HepG2 (cell line): ENCODE data around the gene MNT. TPM values are rescaled to one million over a fixed set of nuclear protein-coding genes. Genes with fewer than 3 reads are reported as not detected.

Source experiments
- ATAC-seq: fragments of 200-7000 bp; cut with Tn5 transposase; 3 replicates; pipeline ENCODE4 v1.9.1; 2020; ENCODE audit warnings: mild to moderate bottlenecking, moderate library complexity
- BruUV-seq: library from RNA; stranded (reverse); fragments of 400-500 nt; replicated peaks from 2 replicates; lab custom pipeline; 2021; lab: Mats Ljungman, UMichigan
- CTCF ChIA-PET: fragments of 300-600 bp; formaldehyde crosslinking; extraction: SDS; loops from one replicate; lab custom pipeline; 2021; ENCODE audit warnings: low total read pairs, inconsistent platforms, low intra/inter-chr PET ratio; lab: Yijun Ruan, JAX
- POLR2A ChIA-PET: fragments of 350-600 bp; sonication (Branson Sonifier 250); formaldehyde crosslinking; loops from one replicate; lab custom pipeline; 2020; ENCODE audit warnings: antibody characterized with exemption, inconsistent platforms; lab: Yijun Ruan, JAX
- DNase-seq: peaks from one replicate; pipeline ENCODE4 v3.0.0-alpha.2; 2015; ENCODE audit warnings: low spot score
- FAIRE-seq: peaks from 3 replicates; lab custom pipeline; 2011; peaks lifted over from hg19 to GRCh38; lab: Jason Lieb, UNC
- H2AFZ ChIP-seq: one replicate; pipeline ENCODE4 v1.6.1; 2011; ENCODE audit warnings: low read length, inconsistent platforms
- H3K27ac ChIP-seq: fragments of 300-600 bp; 3 replicates; pipeline ENCODE4 v1.8.0; 2011; ENCODE audit warnings: mixed run types, mild to moderate bottlenecking, mixed read lengths, low read length, inconsistent platforms; ENCODE audit not compliant: insufficient read depth; ENCODE audit errors: extremely low read length
- H3K27me3 ChIP-seq, 2 experiments: fragments of 200-600 bp in 1 of 2; 2 replicates in 1 of 2; 3 replicates in 1 of 2; pipeline versions ENCODE4 v1.6.0 to v1.8.0; 2011; ENCODE audit warnings: low read length in 2 of 2, mild to moderate bottlenecking in 2 of 2, moderate library complexity in 2 of 2, inconsistent platforms in 1 of 2; ENCODE audit not compliant: insufficient read depth in 2 of 2, control insufficient read depth in 1 of 2
- H3K36me3 ChIP-seq, 2 experiments: fragments of 200-600 bp in 1 of 2; replicated peaks in 1 of 2; 2 replicates in 1 of 2; 3 replicates in 1 of 2; pipeline versions ENCODE4 v1.5.1 to v1.8.0; 2011; ENCODE audit warnings: low read length in 2 of 2, inconsistent platforms in 1 of 2; ENCODE audit not compliant: insufficient read depth in 2 of 2, control insufficient read depth in 1 of 2
- H3K4me1 ChIP-seq: 2 replicates; pipeline ENCODE4 v1.5.1; 2012; ENCODE audit warnings: low read length, inconsistent platforms; ENCODE audit not compliant: insufficient read depth
- H3K4me2 ChIP-seq: 2 replicates; pipeline ENCODE4 v1.6.0; 2011; ENCODE audit warnings: low read depth, low read length, inconsistent platforms
- H3K4me3 ChIP-seq, 3 experiments: fragments of 200-600 bp in 1 of 3; sonication (generic), shearing (Covaris generic) in 1 of 3; replicated peaks in 1 of 3; 2 replicates each; pipeline ENCODE4 v1.5.1; 2011 to 2016; ENCODE audit warnings: low read length in 3 of 3, inconsistent platforms in 2 of 3, low read depth in 2 of 3, mild to moderate bottlenecking in 2 of 3, control low read depth in 1 of 3, mixed read lengths in 1 of 3; ENCODE audit not compliant: insufficient read depth in 1 of 3
- H3K79me2 ChIP-seq: one replicate; pipeline ENCODE4 v1.6.1; 2011; ENCODE audit warnings: low read length, inconsistent platforms; ENCODE audit not compliant: insufficient read depth
- H3K9ac ChIP-seq: 2 replicates; pipeline ENCODE4 v1.6.0; 2011; ENCODE audit warnings: mild to moderate bottlenecking, low read depth, low read length, inconsistent platforms; ENCODE audit not compliant: insufficient read depth
- H3K9me3 ChIP-seq: 2 replicates; pipeline ENCODE4 v1.5.1; 2012; ENCODE audit warnings: mild to moderate bottlenecking, low read length
- H4K20me1 ChIP-seq: 2 replicates; pipeline ENCODE4 v1.6.0; 2011; ENCODE audit warnings: inconsistent platforms, mild to moderate bottlenecking, low read length, moderate library complexity; ENCODE audit not compliant: insufficient read depth
- AKNA ChIP-seq: sonication (generic); formaldehyde crosslinking; IDR thresholded peaks from 2 replicates; pipeline ENCODE4 v1.4.0; 2020; ENCODE audit warnings: missing genetic modification reagents, borderline replicate concordance
- ARID5B ChIP-seq: IDR thresholded peaks from 2 replicates; pipeline ENCODE4 v1.4.0; 2020; ENCODE audit warnings: mild to moderate bottlenecking, missing genetic modification reagents
- CREB1 ChIP-seq, 2 experiments: fragments of 450-650 bp in 1 of 2; IDR thresholded peaks; 2 replicates each; pipeline ENCODE4 v1.6.1; 2016 to 2017; ENCODE audit warnings: control low read depth in 1 of 2, mild to moderate bottlenecking in 1 of 2, missing compliant biosample characterization in 1 of 2, missing genetic modification characterization in 1 of 2
- SMAD1 ChIP-seq: sonication (generic); formaldehyde crosslinking; IDR thresholded peaks from 2 replicates; pipeline ENCODE4 v1.4.0; 2020; ENCODE audit warnings: missing genetic modification reagents, low read depth, mild to moderate bottlenecking, borderline replicate concordance
- ZKSCAN5 ChIP-seq: sonication (generic); formaldehyde crosslinking; IDR thresholded peaks from 2 replicates; pipeline ENCODE4 v1.5.1; 2020; ENCODE audit warnings: mild to moderate bottlenecking, missing genetic modification reagents
- WGBS: methylation state at CpG from one replicate; pipeline ENCODE4 v1.1.6; 2017; ENCODE audit warnings: low lambda C conversion rate; 5-methylcytosine and 5-hydroxymethylcytosine counted together
- in situ Hi-C: cut with HindIII; loops from 2 replicates; pipeline ENCODE4 v1.10.0; 2017; ENCODE audit warnings: low pct_unique_long_range_greater_than_20kb; ENCODE audit not compliant: extremely low pct_ligation_motif_present
- intact Hi-C: fragments of 100-400 bp; cut with micrococcal nuclease; formaldehyde crosslinking; loops from one replicate; pipeline ENCODE4 v1.10.0; 2022; ENCODE audit not compliant: unreplicated experiment
- polyA plus RNA-seq, 8 experiments: library from polyadenylated mRNA; depleted of rRNA in 3 of 8; stranded (reverse) in 7 of 8; unstranded in 1 of 8; fragments of >200 nt; fragmentation: Illumina TruSeq in 4 of 8; extraction: Trizol in 4 of 8; gene quantifications; 2 replicates each; pipeline versions ENCODE4 v1.2.1 to v1.2.3, GENCODE V29; 2011 to 2016; ENCODE audit warnings: low read depth in 4 of 8, missing spikeins in 1 of 8, mixed read lengths in 1 of 8; ENCODE audit not compliant: insufficient read depth in 1 of 8
- total RNA-seq, 5 experiments: library from RNA; depleted of rRNA; stranded (reverse); fragments of >200 nt; fragmentation: Illumina TruSeq; extraction: Trizol; gene quantifications; 2 replicates each; pipeline ENCODE4 v1.2.3, GENCODE V29; 2016; ENCODE audit warnings: low read depth in 1 of 5

MNT gene
- total and polyA plus RNA-seq, 2 of the 13 experiments (the other 11 are each of a cell fraction or from before 2014, with no cell fraction given) = 2.1 to 3.5 TPM

DNA sequence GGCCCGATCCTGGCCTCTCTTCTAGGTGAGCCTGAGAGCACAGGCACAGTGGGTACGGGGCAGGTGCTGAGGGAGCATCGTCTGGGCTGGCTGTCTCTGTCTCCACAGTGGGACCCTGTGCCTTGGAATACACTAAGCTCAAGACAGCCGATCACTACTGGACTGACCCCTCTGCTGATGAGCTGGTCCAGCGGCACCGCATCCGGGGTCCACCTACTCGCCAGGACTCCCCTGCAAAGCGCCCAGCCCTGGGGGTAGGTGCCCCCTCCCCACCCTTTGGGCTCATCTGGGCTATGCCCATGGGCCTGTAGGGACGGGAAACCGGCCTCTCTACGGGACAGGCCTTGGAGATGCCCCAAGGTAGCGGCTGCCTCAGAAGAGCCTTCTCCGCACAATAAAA is 38.0 kb downstream of the MNT start:
- BruUV-seq = no TSS peak
- FAIRE-seq = no peak
- no peak overlapping the region for H3K9ac ChIP-seq
- ChIA-PET CTCF (no interaction called here), POLR2A (no interaction called here)
- H3K4me1 ChIP-seq = no peaks in the 10 kb centered on the region
- no peak for ATAC-seq
- H3K27ac ChIP-seq = no peak overlapping the region
- H3K4me2 ChIP-seq = no peak overlapping the region
- 98% methylated on average over 5 of the region's 14 CpGs for WGBS
- H3K9me3 ChIP-seq = no peaks in the 10 kb centered on the region
- intact Hi-C loops = no loop called here
- no peak for DNase-seq
- H3K4me3 ChIP-seq = no peak overlapping the region
- H4K20me1 ChIP-seq = no peaks in the 10 kb centered on the region
- TF ChIP-seq CREB1 (IDR thresholded peaks at IDR 0.05) (no peak), CREB1 (CRISPR knock-in tag; IDR thresholded peaks at IDR 0.05) (no peak), ARID5B (no peak), AKNA (CRISPR knock-in tag) (no peak), ZKSCAN5 (no peak), SMAD1 (CRISPR knock-in tag) (no peak)
- H3K27me3 ChIP-seq = no peaks in the 10 kb centered on the region
- H3K79me2 ChIP-seq = no peaks in the 10 kb centered on the region
- H3K36me3 ChIP-seq = peaks cover 16 to 30% of the 10 kb centered on the region in 2 experiments; a peak in 3 of 5 replicates
- in situ Hi-C loops = no loop called here
- H2AFZ ChIP-seq = no peak overlapping the region
